GM18511 (cell line): Measurements from ENCODE around the gene SLC17A9.

ENCODE experiments used
- ATAC-seq: cut with Tn5 transposase; IDR thresholded peaks from one replicate; pipeline ENCODE4 v1.9.1; 2021; ENCODE audit warnings: mild to moderate bottlenecking, moderate library complexity; ENCODE audit not compliant: unreplicated experiment

SLC17A9 gene, protein sequence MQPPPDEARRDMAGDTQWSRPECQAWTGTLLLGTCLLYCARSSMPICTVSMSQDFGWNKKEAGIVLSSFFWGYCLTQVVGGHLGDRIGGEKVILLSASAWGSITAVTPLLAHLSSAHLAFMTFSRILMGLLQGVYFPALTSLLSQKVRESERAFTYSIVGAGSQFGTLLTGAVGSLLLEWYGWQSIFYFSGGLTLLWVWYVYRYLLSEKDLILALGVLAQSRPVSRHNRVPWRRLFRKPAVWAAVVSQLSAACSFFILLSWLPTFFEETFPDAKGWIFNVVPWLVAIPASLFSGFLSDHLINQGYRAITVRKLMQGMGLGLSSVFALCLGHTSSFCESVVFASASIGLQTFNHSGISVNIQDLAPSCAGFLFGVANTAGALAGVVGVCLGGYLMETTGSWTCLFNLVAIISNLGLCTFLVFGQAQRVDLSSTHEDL

DNA sequence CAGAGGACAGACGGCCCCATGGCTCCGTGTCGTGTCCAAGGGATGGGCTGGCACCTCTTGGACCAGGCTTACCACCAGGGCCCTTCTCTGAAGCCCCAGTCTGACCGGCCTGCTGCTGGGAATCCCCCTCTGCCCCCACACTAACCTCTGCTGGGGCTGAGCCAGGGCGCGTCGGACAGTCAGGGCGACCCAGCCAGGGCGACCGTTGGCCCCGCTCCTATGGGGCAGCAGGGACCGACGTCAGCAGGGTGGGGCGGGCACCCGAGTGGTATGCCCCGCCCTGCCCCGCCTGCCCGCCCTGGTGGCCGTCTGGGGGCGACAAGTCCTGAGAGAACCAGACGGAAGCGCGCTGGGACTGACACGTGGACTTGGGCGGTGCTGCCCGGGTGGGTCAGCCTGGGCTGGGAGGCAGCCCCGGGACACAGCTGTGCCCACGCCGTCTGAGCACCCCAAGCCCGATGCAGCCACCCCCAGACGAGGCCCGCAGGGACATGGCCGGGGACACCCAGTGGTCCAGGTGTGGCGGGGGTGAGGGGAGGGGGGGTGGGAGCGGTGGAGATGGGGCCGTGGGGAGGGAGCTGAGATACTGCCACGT lies at the start of gene SLC17A9:
TSS of gene SLC17A9 (plus strand) at position 337 of the 595 bp plus-strand sequence. CDS start at position 459, 122 bp downstream.
- peak; percentile 51 for ATAC-seq

DNA sequence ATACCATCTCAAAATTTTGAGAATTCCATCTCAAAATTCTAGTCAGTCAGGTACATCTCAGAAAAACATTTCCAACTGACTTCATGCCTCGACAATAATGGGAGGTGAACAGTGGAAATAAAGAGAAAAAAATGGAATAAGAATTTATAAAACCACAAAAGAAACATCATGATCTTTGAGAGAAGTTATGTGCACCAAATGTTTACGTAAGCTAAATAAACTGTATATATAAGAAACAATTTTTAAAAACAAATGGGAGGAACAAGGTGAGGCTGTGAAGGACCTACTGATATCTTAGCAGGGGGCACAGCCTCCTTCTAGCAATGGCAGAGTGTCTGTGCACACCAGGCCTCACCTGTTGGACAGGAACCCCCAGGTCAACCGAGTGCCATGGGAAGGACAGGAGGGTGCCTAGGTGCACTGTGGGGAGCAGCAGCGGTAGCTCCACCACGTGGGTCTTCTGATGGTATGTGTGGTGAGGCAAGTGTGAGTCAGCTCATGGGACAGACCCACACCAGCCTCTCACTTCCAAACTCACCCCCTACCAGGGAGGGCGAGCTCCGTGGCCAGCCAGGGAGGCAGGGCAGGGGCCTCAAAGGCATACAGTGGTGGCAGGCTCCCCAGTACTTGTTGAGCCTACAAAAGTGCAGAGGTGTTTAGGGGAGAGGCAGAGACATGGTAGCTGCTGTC lies 49.4 kb upstream of the SLC17A9 start:
- no peak for ATAC-seq

DNA sequence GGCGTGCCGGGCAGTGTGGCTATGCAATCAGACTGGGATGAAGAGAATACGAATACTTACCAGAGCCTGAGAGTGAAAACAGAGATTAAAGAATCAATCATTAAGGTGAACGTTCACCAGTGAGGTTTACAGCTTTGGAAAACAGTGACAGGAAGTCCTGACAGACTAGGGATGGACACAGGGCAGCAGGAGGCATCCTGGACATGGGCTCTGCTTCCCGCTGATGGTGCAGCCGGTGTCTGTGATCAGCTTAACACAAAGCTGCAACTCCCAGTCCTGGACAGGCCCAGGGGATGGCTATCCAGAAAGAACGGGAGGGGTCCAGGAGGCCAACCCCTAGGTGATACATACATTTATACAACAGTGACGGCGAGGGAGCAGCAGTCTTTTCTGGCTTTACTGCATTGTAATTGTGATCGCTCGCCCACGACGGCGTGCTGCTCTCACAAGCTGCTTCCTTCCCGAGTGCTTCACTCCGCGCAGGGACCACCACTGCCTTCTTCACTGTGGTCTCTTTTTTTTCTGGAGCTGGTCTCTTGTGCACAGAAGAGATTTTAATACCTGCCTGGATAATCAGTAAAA lies 46.9 kb upstream of the SLC17A9 start:
- ATAC-seq, result no peak

DNA sequence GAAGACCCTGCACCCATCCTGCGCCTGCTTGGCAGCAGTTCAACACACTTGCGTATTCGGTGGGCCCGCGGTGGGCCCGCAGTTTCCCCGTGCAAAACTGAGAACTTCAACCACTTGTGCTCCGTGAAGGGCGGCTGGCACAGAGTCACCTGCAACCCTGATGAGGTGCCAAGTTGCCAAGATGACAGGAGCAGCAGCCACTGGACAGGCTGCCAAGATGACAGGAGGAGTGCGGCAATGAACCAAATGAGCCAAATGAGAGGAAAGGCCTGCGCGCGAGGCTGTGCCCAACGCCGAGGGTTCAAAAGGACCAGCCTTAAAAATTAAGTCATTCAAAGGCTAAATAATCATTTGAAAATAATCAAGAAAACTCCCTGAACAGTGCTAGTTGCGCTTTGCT lies 46.3 kb upstream of the SLC17A9 start:
- ATAC-seq, result no peak

DNA sequence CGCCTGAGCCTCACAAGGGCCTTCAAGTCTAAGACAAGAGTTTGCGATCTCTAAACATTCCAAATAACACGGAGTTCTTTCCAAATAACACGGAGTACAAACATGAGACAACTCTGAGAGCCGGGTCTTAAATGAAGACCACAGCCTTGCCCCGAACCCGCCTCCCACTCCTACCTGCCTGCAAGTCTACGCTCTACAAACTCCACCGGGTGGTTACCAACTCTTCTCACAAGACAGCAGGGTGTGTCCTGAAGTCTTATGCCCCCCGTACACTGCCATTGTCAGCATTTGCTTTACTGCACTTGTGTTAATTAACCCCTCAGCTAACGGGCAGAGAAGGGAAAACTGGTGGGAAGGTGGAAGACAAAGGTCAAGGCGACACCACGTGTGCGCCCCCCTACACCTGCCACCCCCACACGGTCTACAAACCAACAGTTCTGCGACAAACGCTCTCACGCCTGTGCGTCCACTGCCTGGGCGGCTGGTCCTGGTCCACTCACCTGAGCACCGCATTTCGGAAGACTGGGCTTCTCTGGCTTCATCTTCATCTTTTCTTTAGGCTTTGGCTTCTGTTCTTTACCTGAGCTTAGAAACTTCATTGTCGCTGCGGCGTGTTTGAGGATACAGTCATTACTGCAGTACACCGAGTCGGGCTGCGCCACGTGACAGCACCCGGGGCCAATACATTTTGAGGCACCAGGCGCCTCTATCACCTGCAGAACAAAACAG lies 45.7 kb upstream of the SLC17A9 start:
- ATAC-seq, result no peak

DNA sequence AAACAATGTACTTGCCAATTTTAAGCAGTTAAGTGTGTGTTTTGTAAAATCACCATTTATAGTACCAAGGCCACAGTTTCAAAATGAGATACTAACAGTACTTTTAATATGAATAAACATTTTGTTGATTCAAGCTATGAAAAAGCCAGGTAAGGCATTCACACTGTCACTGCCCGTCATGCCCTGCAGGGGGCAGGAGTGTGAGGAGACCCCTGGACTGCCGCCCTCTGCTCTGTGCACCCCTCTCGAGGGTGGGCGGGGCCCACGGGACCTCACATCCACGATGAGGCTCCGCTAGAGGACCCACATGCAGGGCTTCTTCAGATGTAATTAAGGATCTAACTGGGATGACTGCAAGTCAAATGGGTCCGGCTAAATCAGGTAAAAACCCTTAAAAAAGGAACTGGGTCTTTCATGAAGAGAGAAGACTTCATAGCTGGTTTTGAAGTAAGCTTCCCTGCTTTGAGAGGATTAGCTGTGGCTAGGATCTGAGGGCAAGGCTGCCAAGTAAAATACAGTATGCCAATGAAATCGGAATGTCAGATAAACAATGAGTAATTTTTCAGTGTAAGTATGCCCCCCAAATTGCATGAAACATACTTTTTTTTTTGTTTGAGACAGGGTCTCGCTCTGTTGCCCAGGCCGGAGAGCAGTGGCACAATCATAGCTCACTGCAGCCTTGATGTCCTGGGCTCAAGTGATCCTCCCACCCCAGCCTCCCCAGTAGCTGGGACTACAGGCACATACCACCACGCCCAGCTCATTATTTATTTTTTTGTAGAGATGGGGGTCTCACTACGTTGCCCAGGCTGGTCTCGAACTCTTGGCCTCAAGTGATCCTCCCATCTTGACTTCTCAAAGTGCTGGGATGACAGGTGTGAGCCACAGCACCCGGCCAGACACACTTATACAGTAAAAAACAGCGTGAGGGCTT lies 44.9 kb upstream of the SLC17A9 start:
- no peak for ATAC-seq

DNA sequence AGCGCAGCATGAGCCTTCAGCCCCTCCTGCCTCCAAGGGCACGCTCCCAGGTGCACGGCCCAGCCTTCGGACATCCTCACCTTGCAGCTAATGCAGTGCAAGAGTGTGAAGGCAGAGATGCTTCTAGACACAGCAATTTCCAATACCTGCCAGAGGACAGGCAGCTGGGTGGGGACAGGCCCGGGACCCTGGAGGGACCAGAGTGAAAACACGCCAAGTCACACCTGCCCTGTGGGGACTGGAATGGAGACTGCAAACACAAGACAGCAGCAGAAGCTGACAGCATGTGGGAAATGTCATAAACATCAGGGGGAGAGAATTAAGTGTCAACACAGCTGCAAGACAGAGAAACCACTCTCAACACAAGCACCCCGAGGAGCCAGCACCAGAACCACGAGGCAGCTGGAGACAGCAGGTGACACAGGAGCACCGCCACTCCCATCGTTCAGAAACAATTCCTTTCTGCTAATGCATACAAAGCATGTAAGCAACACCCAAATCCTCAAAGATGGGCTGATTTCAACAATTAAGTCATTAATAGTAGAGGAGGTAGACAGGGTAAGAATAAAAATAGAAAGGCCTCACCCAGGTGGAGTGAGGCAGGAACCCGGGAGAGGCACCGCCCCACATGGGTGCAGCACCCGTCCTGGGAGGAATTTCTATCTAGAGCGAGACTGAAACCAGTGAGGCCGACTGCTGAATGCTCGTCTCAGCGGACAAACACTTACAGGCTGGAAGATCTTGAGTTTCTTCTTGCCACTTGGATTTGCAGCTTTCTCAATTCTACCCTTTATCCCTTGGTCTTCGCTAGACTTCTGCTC lies 43.3 kb upstream of the SLC17A9 start:
- no peak for ATAC-seq

DNA sequence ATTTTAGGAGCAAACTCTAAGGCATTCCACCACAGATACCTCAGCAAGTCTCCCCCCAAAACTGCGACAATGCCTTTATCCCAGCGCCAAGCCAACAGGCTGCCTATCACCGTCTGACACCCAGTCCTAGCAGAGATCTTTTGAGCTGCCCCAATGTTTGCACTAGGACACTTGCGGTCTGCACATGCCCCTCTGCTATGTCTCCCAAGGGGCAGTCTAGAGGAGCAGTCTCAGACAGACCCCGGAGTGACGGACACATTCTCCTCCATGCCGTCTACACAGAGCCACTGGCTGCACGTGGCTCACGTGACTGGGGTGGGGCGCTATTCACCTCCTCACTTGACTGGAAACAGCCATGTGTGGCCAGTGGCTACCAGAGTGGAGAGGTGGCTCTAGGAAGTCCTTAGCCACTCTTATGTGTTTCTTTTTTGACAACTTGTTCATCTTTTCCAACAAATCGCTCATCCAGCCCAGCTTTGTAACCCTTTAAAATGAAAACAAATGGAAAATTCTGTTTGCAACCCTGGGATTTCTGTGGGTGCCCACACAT lies 42.2 kb upstream of the SLC17A9 start:
- no peak for ATAC-seq

DNA sequence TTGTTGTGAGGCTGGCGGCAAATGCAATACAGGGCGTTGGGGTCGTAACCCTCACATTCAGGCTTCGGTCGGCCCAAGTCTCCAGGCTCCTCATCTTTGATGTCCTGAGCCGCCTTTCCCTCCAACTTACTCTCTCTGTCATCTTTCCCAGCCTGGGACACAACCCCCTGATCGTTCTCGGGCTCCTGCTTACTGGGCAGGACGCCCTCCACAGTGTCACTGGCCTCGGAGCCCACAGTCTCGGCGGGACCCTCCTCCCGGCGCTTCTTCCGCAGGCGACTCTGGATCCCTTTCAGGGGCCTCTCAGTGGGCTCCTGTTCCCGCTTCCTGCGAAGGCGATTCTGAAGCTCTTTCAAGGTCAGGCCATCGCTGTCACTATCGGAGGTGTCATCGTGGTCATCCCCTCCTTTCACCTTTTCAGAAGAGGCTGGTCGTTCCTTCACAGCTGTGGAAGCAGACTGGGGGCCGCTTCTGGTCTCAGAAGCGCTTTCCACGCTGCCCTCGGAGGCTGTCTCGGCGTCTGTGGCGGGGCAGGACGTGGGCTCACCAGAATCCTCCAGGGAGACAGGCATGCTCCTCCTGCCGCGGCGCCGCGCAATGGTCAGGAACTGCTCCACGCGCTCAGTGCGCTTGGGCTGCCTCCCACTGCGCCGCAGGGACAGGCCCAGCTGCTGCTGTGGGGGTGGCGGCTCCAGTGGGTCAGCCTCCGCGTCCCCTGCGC lies 41.6 kb upstream of the SLC17A9 start:
- no peak for ATAC-seq

DNA sequence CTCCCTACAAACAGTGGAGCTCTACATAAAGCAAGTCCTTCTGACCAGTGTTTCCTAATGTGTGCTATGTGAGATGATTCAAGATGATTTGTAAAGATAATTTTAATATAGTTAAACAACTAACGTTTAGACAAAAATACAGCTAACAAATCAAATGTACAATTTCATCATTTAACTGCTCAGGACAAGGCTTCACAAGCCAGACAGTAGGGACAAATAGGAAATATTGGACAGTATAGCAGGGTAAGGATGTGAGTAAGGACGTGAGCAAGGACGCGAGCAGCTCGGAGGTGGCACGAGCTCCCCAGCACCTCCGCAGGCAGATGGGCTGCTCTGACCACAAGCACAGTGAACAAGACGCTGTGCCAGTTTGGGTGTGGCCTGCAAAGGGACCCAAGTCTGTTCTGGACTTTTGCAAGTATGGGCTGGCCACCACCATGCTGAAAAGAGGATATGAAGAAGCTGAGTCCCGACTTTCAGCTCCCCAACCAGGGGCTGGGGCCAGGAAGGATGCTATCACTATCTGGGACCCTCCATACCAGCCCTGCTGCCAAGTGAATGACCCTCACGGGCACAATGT lies 40.7 kb upstream of the SLC17A9 start:
- ATAC-seq, result no peak

DNA sequence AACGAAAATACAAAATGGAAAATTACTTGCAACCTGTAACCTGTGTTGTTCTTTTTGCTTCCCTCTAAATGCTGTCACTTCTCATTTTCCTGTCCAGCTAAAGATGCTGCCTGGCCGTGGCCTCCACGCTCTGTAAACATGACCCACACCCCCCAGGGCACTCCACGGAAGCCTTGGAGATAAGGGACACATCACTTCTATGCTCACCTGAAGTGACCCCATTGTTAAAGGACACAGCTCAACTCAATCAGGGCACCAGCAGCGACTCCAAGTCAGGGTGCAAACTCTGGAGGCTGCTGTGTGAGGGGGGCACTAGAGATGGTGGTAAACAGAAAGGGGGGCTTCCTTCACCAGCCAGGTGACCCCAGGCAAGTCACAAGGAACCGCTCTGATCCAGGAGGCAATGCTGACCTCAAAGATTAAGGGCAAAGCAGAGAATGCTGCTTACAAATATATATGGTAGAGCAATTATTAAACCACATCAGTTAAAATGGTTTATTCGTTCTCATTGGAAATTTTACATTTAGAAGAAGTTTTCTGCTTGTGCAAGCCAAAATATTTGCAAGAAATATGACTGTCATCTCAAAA lies 39.4 kb upstream of the SLC17A9 start:
- no peak for ATAC-seq

DNA sequence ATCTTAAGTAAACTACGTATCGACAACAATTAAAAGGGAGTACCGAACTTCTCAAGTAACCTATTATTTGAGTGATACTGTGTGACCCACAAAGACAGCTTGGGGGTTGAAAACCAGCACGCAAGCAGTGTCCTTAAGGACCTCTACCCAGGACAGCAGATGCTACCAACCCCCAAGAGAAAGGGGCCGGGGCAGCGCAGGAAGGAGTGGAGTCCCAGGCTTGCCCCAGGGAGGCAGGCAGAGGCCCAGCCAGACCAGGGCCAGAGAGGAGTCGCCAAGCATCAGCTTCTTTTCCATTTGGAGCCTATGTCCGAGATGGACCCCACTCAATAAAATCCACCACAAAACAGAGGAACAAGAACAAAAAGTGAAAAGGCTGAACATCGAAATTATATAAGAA lies 38.1 kb upstream of the SLC17A9 start:
- ATAC-seq, result no peak

DNA sequence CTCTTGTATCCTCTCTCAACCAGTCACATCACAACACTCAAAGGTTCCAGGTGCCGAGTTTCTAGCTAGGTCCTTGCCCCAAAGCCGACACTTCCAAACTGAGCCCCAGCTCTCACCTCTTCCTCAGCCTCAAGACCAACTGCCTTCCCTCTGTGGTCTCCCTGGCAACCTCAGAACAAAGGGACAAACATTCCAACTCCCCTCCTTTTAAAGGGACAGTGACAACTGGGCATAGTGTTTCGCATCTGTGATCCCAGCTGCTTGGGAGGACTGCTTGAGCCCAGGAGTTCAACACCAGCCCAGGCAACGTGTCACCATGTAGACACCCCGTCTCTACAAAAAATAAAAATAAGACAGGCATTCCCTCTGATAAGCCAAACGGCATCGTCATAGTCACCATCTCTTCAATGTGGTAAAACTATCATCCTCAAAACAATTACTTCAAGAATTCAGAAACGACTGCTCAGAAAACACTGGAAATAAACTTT lies 37.5 kb upstream of the SLC17A9 start:
- ATAC-seq, result no peak

DNA sequence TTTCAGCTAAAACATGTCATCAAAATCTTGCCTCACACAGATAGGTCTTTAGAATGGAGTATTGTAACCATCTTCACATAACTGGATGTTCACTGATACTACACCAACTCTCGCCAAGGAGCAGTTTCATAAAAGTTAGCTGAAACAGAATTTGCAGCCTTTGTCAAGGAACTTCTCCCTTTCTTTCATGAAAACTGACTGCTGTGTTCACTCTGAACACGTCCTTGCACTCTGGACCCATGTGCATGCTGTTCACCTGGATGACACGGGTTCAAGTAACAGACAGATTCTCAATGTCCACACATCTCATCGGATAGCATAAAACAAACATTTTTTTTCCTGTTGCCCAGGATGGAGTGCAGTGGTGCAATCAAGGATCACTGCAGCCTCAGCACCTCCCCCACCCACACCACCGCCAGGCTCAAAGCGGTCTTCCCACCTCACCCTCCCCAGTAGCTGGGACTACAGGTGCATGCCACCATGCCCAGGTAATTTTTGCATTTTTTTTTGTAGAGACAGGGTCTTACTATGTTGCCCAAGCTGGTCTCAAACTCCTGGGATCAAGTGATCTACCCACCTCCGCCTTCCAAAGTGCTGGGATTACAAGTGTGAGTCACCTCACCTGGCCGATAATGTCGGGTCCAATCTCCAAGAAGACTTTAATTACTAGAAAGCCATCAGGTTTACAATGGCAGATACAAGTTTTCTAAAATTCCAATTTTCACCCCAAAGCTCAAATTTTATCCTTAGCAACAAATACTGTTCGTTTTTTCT lies 35.6 kb upstream of the SLC17A9 start:
- ATAC-seq, result no peak

DNA sequence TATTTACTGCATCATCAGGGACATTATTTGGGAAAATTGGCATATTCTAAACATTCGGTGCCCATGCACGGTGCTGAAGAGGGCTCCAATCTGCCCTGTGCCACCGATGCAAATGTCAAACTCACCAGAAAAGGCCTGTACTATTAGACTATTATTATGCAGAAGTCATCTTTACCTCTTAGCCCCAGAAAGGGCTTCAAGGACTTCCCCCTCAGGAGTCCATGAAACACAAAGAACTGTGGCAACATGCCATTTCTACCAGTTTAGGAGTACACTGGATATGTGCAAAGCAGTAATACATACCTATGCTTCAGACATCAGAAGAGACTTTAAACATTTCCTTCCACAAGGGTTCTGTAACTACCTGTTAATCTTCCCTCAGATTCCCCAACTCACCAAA lies 34.8 kb upstream of the SLC17A9 start:
- ATAC-seq, result no peak

DNA sequence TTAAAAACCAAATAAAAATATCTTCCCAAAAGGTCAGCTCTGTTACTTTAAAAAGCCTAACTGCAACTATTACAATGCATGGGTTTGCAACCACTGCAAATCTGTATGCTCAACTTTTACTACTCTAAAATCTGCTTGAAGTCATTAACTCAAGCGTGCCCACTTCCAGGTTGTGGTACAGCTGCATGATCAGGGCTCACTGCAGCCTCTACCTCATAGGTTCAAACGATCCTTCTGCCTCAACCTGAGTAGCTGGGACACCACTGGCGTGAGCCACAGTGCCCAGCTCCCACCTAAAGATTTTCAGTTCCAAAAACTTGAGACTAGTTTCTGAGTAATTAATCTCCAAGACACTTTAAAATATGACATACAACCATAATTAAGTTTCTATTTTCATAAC lies 34.4 kb upstream of the SLC17A9 start:
- no peak for ATAC-seq
